WTC11 (cell line): ENCODE measurements around the gene GABRB2. TPM values are rescaled to one million over a fixed set of nuclear protein-coding genes. Genes with fewer than 3 reads are reported as not detected.

ENCODE experiments used
- ATAC-seq: fragments of 200-7000 bp; cut with Tn5 transposase; 2 replicates; pipeline ENCODE4 v1.10.0; 2021; ENCODE audit warnings: mild to moderate bottlenecking, moderate library complexity
- CTCF ChIA-PET: fragments of 300-600 bp; sonication (Branson Sonifier 250); formaldehyde crosslinking; loops from one replicate; lab custom pipeline; 2021; ENCODE audit warnings: antibody characterized with exemption; lab: Charles Lee
- POLR2A ChIA-PET: fragments of 350-600 bp; sonication (Branson Sonifier 250); formaldehyde crosslinking; loops from one replicate; lab custom pipeline; 2021; ENCODE audit warnings: antibody characterized with exemption; lab: Charles Lee
- DNase-seq: peaks from one replicate; pipeline ENCODE4 v3.0.0; 2021; ENCODE audit warnings: low spot score
- H3K27ac Mint-ChIP-seq: 2 replicates; pipeline ENCODE4 v1.8.0; 2021; ENCODE audit warnings: mixed read lengths
- H3K27me3 Mint-ChIP-seq: 2 replicates; pipeline ENCODE4 v1.8.0; 2021; ENCODE audit warnings: low read depth, mild to moderate bottlenecking, moderate library complexity, mixed read lengths
- H3K36me3 Mint-ChIP-seq: 2 replicates; pipeline ENCODE4 v1.8.0; 2021; ENCODE audit warnings: mixed read lengths
- H3K4me1 Mint-ChIP-seq: 2 replicates; pipeline ENCODE4 v1.8.0; 2022; ENCODE audit warnings: mixed read lengths
- H3K4me3 Mint-ChIP-seq: 2 replicates; pipeline ENCODE4 v1.8.0; 2021; ENCODE audit warnings: mild to moderate bottlenecking, moderate library complexity, mixed read lengths
- H3K9me3 Mint-ChIP-seq: 2 replicates; pipeline ENCODE4 v1.8.0; 2021; ENCODE audit warnings: mixed read lengths
- ATF6 ChIP-seq: sonication (generic); formaldehyde crosslinking; IDR thresholded peaks from 2 replicates; pipeline ENCODE4 v1.8.1; 2023; ENCODE audit warnings: mild to moderate bottlenecking, missing genetic modification reagents
- CREB1 ChIP-seq: sonication (generic); formaldehyde crosslinking; IDR thresholded peaks from 2 replicates; pipeline ENCODE4 v1.8.0; 2023; ENCODE audit warnings: mild to moderate bottlenecking, missing genetic modification reagents
- CREM ChIP-seq: sonication (generic); formaldehyde crosslinking; IDR thresholded peaks from 2 replicates; pipeline ENCODE4 v1.8.1; 2022; ENCODE audit warnings: mild to moderate bottlenecking, missing genetic modification reagents, moderate library complexity
- ESRRA ChIP-seq: sonication (generic); formaldehyde crosslinking; IDR thresholded peaks from 2 replicates; pipeline ENCODE4 v1.8.1; 2022; ENCODE audit warnings: mild to moderate bottlenecking, missing genetic modification reagents, borderline replicate concordance
- GTF2I ChIP-seq: fragments of 250-450 bp; sonication (Bioruptor Pico); conservative IDR thresholded peaks from 2 replicates; pipeline ENCODE4 v1.4.0; 2021; ENCODE audit warnings: mild to moderate bottlenecking
- MXD4 ChIP-seq: fragments of 250-450 bp; sonication (Bioruptor Pico); IDR thresholded peaks from 2 replicates; pipeline ENCODE4 v1.8.0; 2021; ENCODE audit warnings: mild to moderate bottlenecking, moderate library complexity, borderline replicate concordance
- NFYB ChIP-seq: sonication (generic); formaldehyde crosslinking; conservative IDR thresholded peaks from 2 replicates; pipeline ENCODE4 v1.8.0; 2022; ENCODE audit warnings: low read depth, missing genetic modification reagents
- RORB ChIP-seq: fragments of 250-450 bp; sonication (Bioruptor Pico); IDR thresholded peaks from 2 replicates; pipeline ENCODE4 v1.9.0; 2021; ENCODE audit warnings: mild to moderate bottlenecking
- TEAD1 ChIP-seq: sonication (generic); formaldehyde crosslinking; IDR thresholded peaks from 2 replicates; pipeline ENCODE4 v1.8.0; 2022; ENCODE audit warnings: mild to moderate bottlenecking, missing genetic modification reagents
- ZNF138 ChIP-seq: sonication (generic); formaldehyde crosslinking; conservative IDR thresholded peaks from 2 replicates; pipeline ENCODE4 v1.8.1; 2022; ENCODE audit warnings: mild to moderate bottlenecking, moderate library complexity, missing genetic modification reagents
- ZNF317 ChIP-seq: sonication (generic); formaldehyde crosslinking; IDR thresholded peaks from 2 replicates; pipeline ENCODE4 v1.8.1; 2023; ENCODE audit warnings: low read depth, mild to moderate bottlenecking, moderate library complexity, missing genetic modification reagents, borderline replicate concordance
- total RNA-seq: library from RNA; stranded (reverse); gene quantifications from 3 replicates; pipeline ENCODE4 v1.2.3, GENCODE V29; 2021
- TF ChIP-seq, protein P1 (sequence below): sonication (generic); formaldehyde crosslinking; IDR thresholded peaks from 2 replicates; pipeline ENCODE4 v1.8.1; 2022; ENCODE audit warnings: low read depth, missing genetic modification reagents, borderline replicate concordance
- TF ChIP-seq, protein P2 (sequence below): sonication (generic); formaldehyde crosslinking; IDR thresholded peaks from 2 replicates; pipeline ENCODE4 v1.8.0; 2022; ENCODE audit warnings: mild to moderate bottlenecking, missing genetic modification reagents
- TF ChIP-seq, protein P3 (sequence below): sonication (generic); formaldehyde crosslinking; IDR thresholded peaks from 2 replicates; pipeline ENCODE4 v1.8.0; 2022; ENCODE audit warnings: missing genetic modification reagents
- TF ChIP-seq, protein P4 (sequence below): sonication (generic); formaldehyde crosslinking; conservative IDR thresholded peaks from 2 replicates; pipeline ENCODE4 v1.8.1; 2022; ENCODE audit warnings: mild to moderate bottlenecking, missing genetic modification reagents

The GABRB2 gene
- total RNA-seq, 1 experiment from 2014 or later: 0.79 TPM

- TF ChIP-seq, protein P1, sequence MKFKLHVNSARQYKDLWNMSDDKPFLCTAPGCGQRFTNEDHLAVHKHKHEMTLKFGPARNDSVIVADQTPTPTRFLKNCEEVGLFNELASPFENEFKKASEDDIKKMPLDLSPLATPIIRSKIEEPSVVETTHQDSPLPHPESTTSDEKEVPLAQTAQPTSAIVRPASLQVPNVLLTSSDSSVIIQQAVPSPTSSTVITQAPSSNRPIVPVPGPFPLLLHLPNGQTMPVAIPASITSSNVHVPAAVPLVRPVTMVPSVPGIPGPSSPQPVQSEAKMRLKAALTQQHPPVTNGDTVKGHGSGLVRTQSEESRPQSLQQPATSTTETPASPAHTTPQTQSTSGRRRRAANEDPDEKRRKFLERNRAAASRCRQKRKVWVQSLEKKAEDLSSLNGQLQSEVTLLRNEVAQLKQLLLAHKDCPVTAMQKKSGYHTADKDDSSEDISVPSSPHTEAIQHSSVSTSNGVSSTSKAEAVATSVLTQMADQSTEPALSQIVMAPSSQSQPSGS (CRISPR knock-in tag): no peak
- TF ChIP-seq NFYB (CRISPR knock-in tag) (no peak), MXD4 (no peak), RORB (no peak), ATF6 (CRISPR knock-in tag) (no peak)
- TF ChIP-seq, protein P2, sequence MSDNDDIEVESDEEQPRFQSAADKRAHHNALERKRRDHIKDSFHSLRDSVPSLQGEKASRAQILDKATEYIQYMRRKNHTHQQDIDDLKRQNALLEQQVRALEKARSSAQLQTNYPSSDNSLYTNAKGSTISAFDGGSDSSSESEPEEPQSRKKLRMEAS (CRISPR knock-in tag): no peak
Measured at GRCh38 chr5:161420521-161420920, 126.0 kb downstream of the GABRB2 start (continued).

- Mint-ChIP-seq H3K27ac (no peak overlapping the region), H3K4me3 (no peak overlapping the region), H3K36me3 (no peaks in the 10 kb centered on the region), H3K4me1 (no peaks in the 10 kb centered on the region), H3K9me3 (no peaks in the 10 kb centered on the region; the same call in 1 of the 2 replicates), H3K27me3 (no peaks in the 10 kb centered on the region)
- ATAC-seq (no peak), DNase-seq (no peak)
- TF ChIP-seq RORB: no peak
- TF ChIP-seq GTF2I (CRISPR knock-in tag): no peak
- TF ChIP-seq CREM: no peak
- TF ChIP-seq, protein P3, sequence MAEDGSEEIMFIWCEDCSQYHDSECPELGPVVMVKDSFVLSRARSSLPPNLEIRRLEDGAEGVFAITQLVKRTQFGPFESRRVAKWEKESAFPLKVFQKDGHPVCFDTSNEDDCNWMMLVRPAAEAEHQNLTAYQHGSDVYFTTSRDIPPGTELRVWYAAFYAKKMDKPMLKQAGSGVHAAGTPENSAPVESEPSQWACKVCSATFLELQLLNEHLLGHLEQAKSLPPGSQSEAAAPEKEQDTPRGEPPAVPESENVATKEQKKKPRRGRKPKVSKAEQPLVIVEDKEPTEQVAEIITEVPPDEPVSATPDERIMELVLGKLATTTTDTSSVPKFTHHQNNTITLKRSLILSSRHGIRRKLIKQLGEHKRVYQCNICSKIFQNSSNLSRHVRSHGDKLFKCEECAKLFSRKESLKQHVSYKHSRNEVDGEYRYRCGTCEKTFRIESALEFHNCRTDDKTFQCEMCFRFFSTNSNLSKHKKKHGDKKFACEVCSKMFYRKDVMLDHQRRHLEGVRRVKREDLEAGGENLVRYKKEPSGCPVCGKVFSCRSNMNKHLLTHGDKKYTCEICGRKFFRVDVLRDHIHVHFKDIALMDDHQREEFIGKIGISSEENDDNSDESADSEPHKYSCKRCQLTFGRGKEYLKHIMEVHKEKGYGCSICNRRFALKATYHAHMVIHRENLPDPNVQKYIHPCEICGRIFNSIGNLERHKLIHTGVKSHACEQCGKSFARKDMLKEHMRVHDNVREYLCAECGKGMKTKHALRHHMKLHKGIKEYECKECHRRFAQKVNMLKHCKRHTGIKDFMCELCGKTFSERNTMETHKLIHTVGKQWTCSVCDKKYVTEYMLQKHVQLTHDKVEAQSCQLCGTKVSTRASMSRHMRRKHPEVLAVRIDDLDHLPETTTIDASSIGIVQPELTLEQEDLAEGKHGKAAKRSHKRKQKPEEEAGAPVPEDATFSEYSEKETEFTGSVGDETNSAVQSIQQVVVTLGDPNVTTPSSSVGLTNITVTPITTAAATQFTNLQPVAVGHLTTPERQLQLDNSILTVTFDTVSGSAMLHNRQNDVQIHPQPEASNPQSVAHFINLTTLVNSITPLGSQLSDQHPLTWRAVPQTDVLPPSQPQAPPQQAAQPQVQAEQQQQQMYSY (CRISPR knock-in tag): no peak
- no peak for TF ChIP-seq ESRRA (CRISPR knock-in tag)
- no peak for TF ChIP-seq ZNF317 (CRISPR knock-in tag)
- no peak for TF ChIP-seq MXD4
- no peak for TF ChIP-seq CREB1 (CRISPR knock-in tag)
- TF ChIP-seq ZNF138 (CRISPR knock-in tag): no peak
- ChIA-PET POLR2A (no interaction called here), CTCF (no interaction called here)
Measured at GRCh38 chr5:161414896-161415295, 131.6 kb downstream of the GABRB2 start.

- TF ChIP-seq, protein P4, sequence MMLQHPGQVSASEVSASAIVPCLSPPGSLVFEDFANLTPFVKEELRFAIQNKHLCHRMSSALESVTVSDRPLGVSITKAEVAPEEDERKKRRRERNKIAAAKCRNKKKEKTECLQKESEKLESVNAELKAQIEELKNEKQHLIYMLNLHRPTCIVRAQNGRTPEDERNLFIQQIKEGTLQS (CRISPR knock-in tag): no peak
- TF ChIP-seq TEAD1 (CRISPR knock-in tag): no peak
- TF ChIP-seq ZNF317 (CRISPR knock-in tag): no peak
- CTCF ChIA-PET: no interaction called here
- H3K27me3 Mint-ChIP-seq: no peaks in the 10 kb centered on the region
- no peaks in the 10 kb centered on the region for H3K36me3 Mint-ChIP-seq
- POLR2A ChIA-PET: no interaction called here
- no peaks in the 10 kb centered on the region; the same call in 1 of the 2 replicates for H3K9me3 Mint-ChIP-seq
- H3K4me1 Mint-ChIP-seq: no peaks in the 10 kb centered on the region
- DNase-seq: no peak
- no peak overlapping the region for H3K27ac Mint-ChIP-seq
- no peak for ATAC-seq
- H3K4me3 Mint-ChIP-seq: no peak overlapping the region
Measured at GRCh38 chr5:161414037-161414436, 132.5 kb downstream of the GABRB2 start.
